CD4-positive, alpha-beta T cell treated with Interleukin-4 for 1 hour (primary cell): ENCODE measurements around the gene SELENON.

Experiments used
- DNase-seq, 2 donors: peaks; one replicate each; pipeline ENCODE4 v3.0.0-alpha.2; 2020 to 2022

SELENON gene

DNA sequence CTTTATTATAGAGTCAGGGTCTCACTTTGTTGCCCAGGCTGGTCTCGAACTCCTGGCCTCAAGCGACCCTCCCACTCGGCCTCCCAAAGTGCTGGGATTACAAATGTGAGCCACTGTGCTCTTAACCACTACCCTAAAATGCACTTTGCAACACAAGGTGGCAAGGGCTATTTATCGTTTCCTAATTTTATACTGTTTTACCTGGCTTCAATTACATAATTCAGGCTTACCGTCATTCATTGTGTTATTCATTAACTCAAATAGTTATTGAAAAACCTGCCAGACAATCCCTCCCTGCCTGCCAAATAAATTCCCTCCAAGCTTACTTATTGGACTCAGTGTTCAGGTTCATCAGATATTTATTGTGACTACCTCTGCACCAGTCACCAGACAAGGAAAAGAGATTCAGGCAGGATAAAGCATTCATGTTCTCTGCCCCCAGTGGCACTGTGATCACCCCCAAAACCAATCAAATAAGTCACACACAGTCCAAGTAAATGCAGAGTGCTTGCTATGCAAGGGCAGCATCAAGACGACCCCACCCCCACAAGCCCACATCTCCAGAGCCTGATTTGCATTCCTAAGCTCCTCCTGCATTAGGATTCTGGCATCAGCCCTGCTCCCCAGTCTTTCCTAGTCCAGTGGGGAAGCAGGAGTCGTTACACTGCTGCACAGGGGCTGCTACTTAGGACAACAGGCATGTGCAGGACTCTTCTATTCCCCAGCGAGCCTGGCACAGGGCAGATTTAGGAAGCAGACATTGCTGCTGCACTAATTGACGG lies 67.4 kb downstream of the SELENON start:
- no peak for DNase-seq
